Immature natural killer cell (primary cell): Measurements from ENCODE around the gene USP13. TPM values are rescaled to one million over a fixed set of nuclear protein-coding genes. Genes with fewer than 3 reads are reported as not detected.

Experiments used
- DNase-seq, 3 donors: peaks; one replicate each; pipeline ENCODE4 v3.0.0; 2022; ENCODE audit warnings: mixed read lengths in 1 of 3
- H3K27ac Mint-ChIP-seq, 6 donors: one replicate each; pipeline ENCODE4 v1.8.0; 2020; ENCODE audit warnings: mixed read lengths in 6 of 6, mild to moderate bottlenecking in 5 of 6, inconsistent platforms in 4 of 6, moderate library complexity in 3 of 6
- H3K27me3 Mint-ChIP-seq, 3 donors: one replicate each; pipeline ENCODE4 v1.8.0; 2020 to 2021; ENCODE audit warnings: low read depth in 3 of 3, mild to moderate bottlenecking in 3 of 3, mixed read lengths in 3 of 3, moderate library complexity in 3 of 3, inconsistent platforms in 1 of 3
- H3K36me3 Mint-ChIP-seq, 3 donors: one replicate each; pipeline ENCODE4 v1.8.0; 2020; ENCODE audit warnings: mixed read lengths in 3 of 3, inconsistent platforms in 2 of 3, mild to moderate bottlenecking in 2 of 3
- H3K4me1 Mint-ChIP-seq, 2 donors: one replicate each; pipeline ENCODE4 v1.8.0; 2020; ENCODE audit warnings: inconsistent platforms in 2 of 2, mild to moderate bottlenecking in 2 of 2, mixed read lengths in 2 of 2, moderate library complexity in 1 of 2
- H3K4me3 Mint-ChIP-seq, 5 donors: one replicate each; pipeline ENCODE4 v1.8.0; 2020; ENCODE audit warnings: mild to moderate bottlenecking in 5 of 5, mixed read lengths in 5 of 5, inconsistent platforms in 3 of 5, moderate library complexity in 3 of 5
- H3K9me3 Mint-ChIP-seq, 6 donors: one replicate each; pipeline ENCODE4 v1.8.0; 2020; ENCODE audit warnings: mild to moderate bottlenecking in 6 of 6, mixed read lengths in 6 of 6, inconsistent platforms in 4 of 6, moderate library complexity in 3 of 6
- polyA plus RNA-seq, 3 donors: library from polyadenylated mRNA; unstranded; fragments of 300-500 nt; fragmentation: Illumina TruSeq; gene quantifications; one replicate each; pipeline ENCODE4 v1.2.3, GENCODE V29; 2021

The USP13 gene
- polyA plus RNA-seq, 3 donors from 2014 or later = 2.3 to 3.5 (median 2.6) TPM

DNA sequence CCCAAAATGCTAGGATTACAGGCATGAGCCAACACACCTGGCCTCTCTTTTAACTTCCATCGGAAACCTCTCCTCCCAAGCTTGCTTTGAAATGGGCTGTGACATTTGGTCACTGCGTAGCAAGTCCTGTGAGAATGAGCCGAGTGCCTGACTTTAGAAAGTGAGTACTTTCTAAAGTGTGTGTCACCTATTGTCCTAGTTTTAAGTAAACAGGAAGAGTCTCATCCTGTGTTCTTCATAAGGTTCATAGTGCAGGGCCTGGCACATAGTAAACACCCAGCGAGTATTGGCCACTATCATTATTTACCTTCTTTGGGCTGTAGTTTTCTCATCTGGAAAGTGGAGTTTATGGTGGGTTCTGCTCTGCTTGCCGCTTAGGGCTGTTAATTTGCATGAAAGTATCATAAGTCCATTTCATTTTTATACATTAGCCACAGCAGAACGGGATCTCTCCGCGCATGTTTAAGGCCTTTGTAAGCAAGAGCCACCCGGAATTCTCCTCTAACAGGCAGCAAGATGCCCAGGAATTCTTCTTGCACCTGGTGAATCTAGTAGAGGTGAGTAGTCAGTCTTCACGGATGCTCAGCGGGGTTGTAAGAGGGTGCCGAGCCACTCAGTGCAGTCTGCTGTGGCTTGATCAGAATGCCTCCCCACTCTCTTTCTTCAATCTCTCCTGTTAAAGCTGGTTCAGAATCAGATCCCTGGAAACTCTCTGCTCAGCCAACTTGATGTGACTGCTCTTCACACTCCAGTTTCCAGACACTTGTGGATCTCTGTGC, 87.2 kb downstream of the USP13 start:
- DNase-seq = no peak
- peaks cover 15 to 27% (median 19%) of the 10 kb centered on the region in 3 donors for H3K36me3 Mint-ChIP-seq
- H3K9me3 Mint-ChIP-seq = no peaks in the 10 kb centered on the region
- peaks cover 0 to 2% (median 0%) of the 10 kb centered on the region in 3 donors for H3K27me3 Mint-ChIP-seq
- no peaks in the 10 kb centered on the region for H3K4me1 Mint-ChIP-seq
- H3K4me3 Mint-ChIP-seq = no peak overlapping the region
- no peak overlapping the region for H3K27ac Mint-ChIP-seq

DNA sequence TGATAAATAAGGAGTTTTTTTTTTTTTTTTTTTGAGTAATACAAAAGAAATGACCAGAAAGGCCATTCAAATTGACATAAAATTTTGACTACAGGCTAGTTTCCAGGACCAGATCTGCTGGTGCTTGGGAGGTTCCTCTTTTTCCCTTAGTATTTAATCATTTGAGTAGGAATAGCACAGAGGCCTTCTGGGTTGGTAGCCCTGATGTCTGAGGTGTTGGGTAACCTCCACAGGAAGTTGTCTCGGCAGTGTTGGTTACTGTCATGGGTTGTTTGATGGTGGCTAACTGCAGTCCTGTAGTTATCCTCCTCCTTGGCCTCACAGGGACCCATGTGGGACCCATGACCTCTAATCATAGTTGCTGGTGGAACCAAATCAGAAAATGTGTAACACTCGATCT, 91.1 kb downstream of the USP13 start:
- H3K36me3 Mint-ChIP-seq = peaks cover 15 to 27% (median 22%) of the 10 kb centered on the region in 3 donors
- H3K27ac Mint-ChIP-seq = no peak overlapping the region
- no peak for DNase-seq
- no peaks in the 10 kb centered on the region for H3K9me3 Mint-ChIP-seq
- H3K4me1 Mint-ChIP-seq = no peaks in the 10 kb centered on the region
- no peak overlapping the region for H3K4me3 Mint-ChIP-seq
- H3K27me3 Mint-ChIP-seq = peaks cover 0 to 1% (median 1%) of the 10 kb centered on the region in 3 donors

DNA sequence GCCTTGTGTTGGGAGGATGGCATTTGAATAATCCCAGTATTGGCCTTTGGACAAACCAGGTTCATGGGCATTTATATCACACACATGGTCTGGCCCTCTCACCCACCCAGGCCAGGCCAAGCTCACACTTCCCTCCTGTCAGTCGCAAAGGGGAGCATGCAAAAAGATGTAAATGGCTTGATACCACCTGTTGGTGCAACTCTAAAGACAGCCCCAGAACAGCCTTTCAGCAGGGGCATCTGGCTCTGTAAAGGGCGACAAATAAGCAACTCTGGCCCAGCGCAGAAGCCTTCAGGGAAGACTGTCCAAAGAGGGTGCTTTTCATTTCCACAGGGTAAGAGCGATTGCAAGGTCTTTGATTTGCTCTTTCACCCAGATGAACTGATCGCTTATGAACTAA, 91.8 kb downstream of the USP13 start:
- Mint-ChIP-seq H3K4me1 (no peaks in the 10 kb centered on the region), H3K36me3 (peaks cover 15 to 27% (median 22%) of the 10 kb centered on the region in 3 donors), H3K27ac (no peak overlapping the region), H3K27me3 (peaks cover 0 to 1% (median 1%) of the 10 kb centered on the region in 3 donors), H3K4me3 (no peak overlapping the region), H3K9me3 (no peaks in the 10 kb centered on the region)
- no peak for DNase-seq

DNA sequence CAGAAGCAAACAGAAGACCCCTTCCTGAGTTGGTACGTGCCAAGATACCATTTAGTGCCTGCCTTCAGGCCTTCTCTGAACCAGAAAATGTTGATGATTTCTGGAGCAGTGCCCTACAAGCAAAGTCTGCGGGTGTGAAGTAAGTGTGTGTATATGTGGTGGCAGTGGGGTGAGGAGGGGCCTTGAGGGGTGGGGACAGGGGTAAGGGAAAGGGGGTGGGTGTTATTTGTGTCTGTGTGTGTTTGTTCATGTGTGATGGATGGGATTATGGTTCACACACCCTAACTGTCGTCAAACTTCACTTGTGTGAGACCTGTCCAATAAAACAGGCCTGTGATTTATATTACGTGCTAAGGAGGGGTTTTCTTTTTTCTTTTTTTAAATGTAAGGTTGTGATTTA, 92.2 kb downstream of the USP13 start:
- Mint-ChIP-seq H3K36me3 (peaks cover 15 to 26% (median 22%) of the 10 kb centered on the region in 3 donors), H3K4me1 (no peaks in the 10 kb centered on the region), H3K27me3 (peaks cover 0 to 1% (median 1%) of the 10 kb centered on the region in 3 donors), H3K9me3 (no peaks in the 10 kb centered on the region), H3K27ac (no peak overlapping the region), H3K4me3 (no peak overlapping the region)
- DNase-seq = no peak

- Mint-ChIP-seq H3K36me3 (peaks cover 15 to 22% (median 22%) of the 10 kb centered on the region in 3 donors), H3K27ac (no peak overlapping the region), H3K27me3 (peaks cover 0 to 1% (median 1%) of the 10 kb centered on the region in 3 donors), H3K4me1 (no peaks in the 10 kb centered on the region), H3K9me3 (no peaks in the 10 kb centered on the region), H3K4me3 (no peak overlapping the region)
- DNase-seq = no peak
These were observed 92.9 kb downstream of the USP13 start for GRCh38 chr3:179745716-179746115.

- H3K4me3 Mint-ChIP-seq = no peak overlapping the region
- H3K36me3 Mint-ChIP-seq = peaks cover 0 to 12% (median 6%) of the 10 kb centered on the region in 3 donors
- no peak for DNase-seq
- H3K27ac Mint-ChIP-seq = no peak overlapping the region
- H3K27me3 Mint-ChIP-seq = peaks cover 0 to 1% (median 0%) of the 10 kb centered on the region in 3 donors
- H3K4me1 Mint-ChIP-seq = no peaks in the 10 kb centered on the region
- no peaks in the 10 kb centered on the region for H3K9me3 Mint-ChIP-seq
These were observed 98.0 kb downstream of the USP13 start for GRCh38 chr3:179750720-179751328.

GRCh38 chr3:179760944-179761343, 108.1 kb downstream of the USP13 start:
- no peak overlapping the region for H3K4me3 Mint-ChIP-seq
- no peak overlapping the region for H3K27ac Mint-ChIP-seq
- no peaks in the 10 kb centered on the region for H3K9me3 Mint-ChIP-seq
- no peaks in the 10 kb centered on the region for H3K4me1 Mint-ChIP-seq
- no peak for DNase-seq
- H3K36me3 Mint-ChIP-seq = peaks cover 23 to 28% (median 25%) of the 10 kb centered on the region in 3 donors
- H3K27me3 Mint-ChIP-seq = no peaks in the 10 kb centered on the region

GRCh38 chr3:179765396-179765795, 112.6 kb downstream of the USP13 start:
- no peaks in the 10 kb centered on the region for H3K9me3 Mint-ChIP-seq
- peaks cover 7 to 11% of the 10 kb centered on the region in 2 donors for H3K4me1 Mint-ChIP-seq
- no peak for DNase-seq
- no peak overlapping the region for H3K4me3 Mint-ChIP-seq
- H3K27me3 Mint-ChIP-seq = peaks cover 0 to 2% (median 0%) of the 10 kb centered on the region in 3 donors
- no peak overlapping the region for H3K27ac Mint-ChIP-seq
- peaks cover 23 to 35% (median 27%) of the 10 kb centered on the region in 3 donors for H3K36me3 Mint-ChIP-seq

DNA sequence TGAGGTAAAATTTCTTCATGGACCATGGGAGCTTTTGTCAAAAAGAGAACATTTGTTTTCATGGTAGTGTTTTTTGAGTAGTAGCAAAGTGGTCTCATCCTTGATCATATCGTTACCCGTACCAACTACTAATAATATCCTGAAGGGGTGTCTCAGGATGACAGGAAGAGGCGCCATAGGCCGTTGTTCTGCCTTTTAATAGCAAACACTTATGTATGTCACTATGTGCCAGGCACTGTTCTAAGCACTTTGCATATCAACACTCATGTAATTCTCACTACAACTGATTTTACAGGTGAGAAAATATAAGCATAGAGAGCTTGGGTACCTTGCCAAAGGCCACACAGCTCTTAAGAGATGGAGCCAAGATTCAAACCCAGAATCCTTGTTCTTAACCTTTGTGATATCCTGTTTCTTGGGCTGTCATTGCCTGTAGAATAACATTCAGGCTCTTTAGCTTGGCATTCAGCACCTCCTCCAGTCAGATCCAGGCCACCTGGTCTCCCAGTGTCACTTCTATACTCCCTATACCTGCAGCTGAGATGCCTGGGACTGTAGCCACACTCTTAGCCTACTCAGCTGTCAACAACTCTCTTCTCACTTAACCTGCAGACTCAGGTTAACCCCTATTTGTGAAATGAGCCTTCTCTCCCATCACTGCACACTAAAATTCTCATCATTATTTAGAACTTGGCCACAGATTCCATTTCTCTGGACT, 113.7 kb downstream of the USP13 start:
- H3K36me3 Mint-ChIP-seq = peaks cover 16 to 28% (median 20%) of the 10 kb centered on the region in 3 donors
- peak overlapping the region in 1 of 6 donors; percentile 23 for H3K27ac Mint-ChIP-seq
- H3K27me3 Mint-ChIP-seq = peaks cover 0 to 2% (median 0%) of the 10 kb centered on the region in 3 donors
- H3K4me3 Mint-ChIP-seq = no peak overlapping the region
- peaks cover 8 to 16% of the 10 kb centered on the region in 2 donors for H3K4me1 Mint-ChIP-seq
- DNase-seq = no peak
- H3K9me3 Mint-ChIP-seq = no peaks in the 10 kb centered on the region

DNA sequence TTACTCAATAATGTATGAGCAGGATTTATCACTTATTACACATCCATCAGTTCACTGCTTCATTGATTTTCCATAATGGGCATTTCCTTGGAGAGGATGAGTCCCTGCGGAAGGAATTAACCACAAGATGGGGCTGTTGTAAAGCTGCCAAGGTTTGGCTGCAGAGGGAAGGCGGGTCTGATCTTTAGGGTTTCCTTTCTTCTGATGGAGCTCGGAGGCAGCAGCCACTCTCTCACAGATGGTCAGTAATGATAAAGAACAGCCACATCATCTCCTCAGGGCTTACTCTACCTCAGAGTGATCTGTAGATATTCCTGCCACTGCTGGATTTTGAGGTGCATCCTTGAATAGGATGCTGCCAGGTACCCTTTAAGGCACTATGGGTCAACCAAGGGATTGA, 115.2 kb downstream of the USP13 start:
- no peak for DNase-seq
- Mint-ChIP-seq H3K36me3 (peaks cover 9 to 22% (median 9%) of the 10 kb centered on the region in 3 donors), H3K27ac (no peak overlapping the region), H3K9me3 (no peaks in the 10 kb centered on the region), H3K4me3 (no peak overlapping the region), H3K27me3 (peaks cover 0 to 2% (median 0%) of the 10 kb centered on the region in 3 donors), H3K4me1 (peaks cover 11 to 27% of the 10 kb centered on the region in 2 donors)

DNA sequence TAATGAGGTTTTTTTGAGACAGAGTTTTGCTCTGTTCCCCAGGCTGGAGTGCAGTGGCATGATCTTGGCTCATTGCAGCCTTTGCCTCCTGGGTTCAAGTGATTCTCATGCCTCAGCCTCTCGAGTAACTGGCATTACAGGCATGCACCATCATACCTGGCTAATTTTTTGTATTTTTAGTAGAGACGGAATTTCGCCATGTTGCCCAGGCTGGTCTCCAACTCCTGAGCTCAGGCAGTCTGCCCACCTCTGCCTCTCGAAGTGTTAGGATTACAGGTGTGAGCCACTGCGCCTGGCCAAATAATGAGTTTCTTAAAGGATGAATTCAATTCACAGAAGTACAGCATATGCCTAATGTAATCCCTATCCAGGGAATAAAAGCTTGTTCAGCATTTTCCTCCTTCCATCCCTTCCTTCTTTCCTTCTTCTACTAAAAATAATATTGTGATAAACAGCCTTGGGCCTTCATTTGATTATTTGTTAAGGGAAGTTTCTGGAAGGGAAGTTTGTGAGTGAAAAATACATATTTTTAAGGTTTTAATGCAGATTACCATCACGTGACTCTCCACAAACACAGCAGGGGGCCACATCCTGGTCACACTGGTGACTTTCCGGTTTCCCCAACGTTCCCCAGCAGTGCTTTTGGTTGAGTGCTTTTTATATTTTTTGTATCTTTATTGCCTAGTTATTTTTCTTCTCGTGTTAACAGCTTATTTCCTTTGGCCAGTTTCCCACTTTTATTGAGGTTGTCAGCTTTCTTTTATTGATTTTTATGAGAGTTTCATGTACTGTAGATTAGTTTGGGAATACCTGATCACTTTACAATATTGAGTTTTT, 116.8 kb downstream of the USP13 start:
- H3K4me3 Mint-ChIP-seq = no peak overlapping the region
- peaks cover 0 to 4% (median 4%) of the 10 kb centered on the region in 3 donors for H3K27me3 Mint-ChIP-seq
- no peak for DNase-seq
- H3K27ac Mint-ChIP-seq = peak overlapping the region in 2 of 6 donors; percentile 36 to 69
- no peaks in the 10 kb centered on the region for H3K9me3 Mint-ChIP-seq
- H3K36me3 Mint-ChIP-seq = peaks cover 14 to 26% (median 16%) of the 10 kb centered on the region in 3 donors
- H3K4me1 Mint-ChIP-seq = peaks cover 11 to 27% of the 10 kb centered on the region in 2 donors

DNA sequence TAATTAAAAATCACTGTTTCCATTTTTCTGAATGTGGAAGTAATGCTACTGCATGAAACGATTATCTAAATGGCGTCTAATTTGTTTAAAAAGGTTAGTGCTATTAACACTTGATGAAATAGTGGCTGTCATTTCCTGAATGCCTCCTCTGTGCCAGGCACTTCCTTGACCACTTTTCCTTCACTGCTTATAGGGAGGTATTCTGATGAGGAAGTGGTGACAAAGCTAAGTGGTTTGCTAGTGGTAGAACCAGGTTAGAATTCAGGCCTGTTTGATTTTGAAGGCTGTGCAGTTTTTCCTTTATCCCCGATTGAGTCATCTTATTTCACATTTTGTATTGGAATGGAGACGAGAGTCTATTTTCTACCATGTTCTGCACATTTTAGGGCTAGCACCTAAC, 119.0 kb downstream of the USP13 start:
- Mint-ChIP-seq H3K27ac (no peak overlapping the region), H3K9me3 (no peaks in the 10 kb centered on the region), H3K27me3 (peaks cover 0 to 4% (median 4%) of the 10 kb centered on the region in 3 donors), H3K4me1 (peaks cover 11 to 27% of the 10 kb centered on the region in 2 donors), H3K36me3 (peaks cover 14 to 17% (median 16%) of the 10 kb centered on the region in 3 donors), H3K4me3 (no peak overlapping the region)
- DNase-seq = no peak

- Mint-ChIP-seq H3K4me3 (no peak overlapping the region), H3K27me3 (peaks cover 0 to 4% (median 4%) of the 10 kb centered on the region in 3 donors), H3K9me3 (no peaks in the 10 kb centered on the region), H3K4me1 (peaks cover 11 to 27% of the 10 kb centered on the region in 2 donors), H3K36me3 (peaks cover 11 to 16% (median 14%) of the 10 kb centered on the region in 3 donors), H3K27ac (no peak overlapping the region)
- DNase-seq = no peak
These were observed 119.5 kb downstream of the USP13 start for GRCh38 chr3:179772297-179772696.
